ENCODE results near the gene STUM. TPM values are rescaled to one million over a fixed set of nuclear protein-coding genes. Genes with fewer than 3 reads are reported as not detected.

Gene STUM
- total RNA-seq, 1 experiment from 2014 or later, result 0.03 TPM

DNA sequence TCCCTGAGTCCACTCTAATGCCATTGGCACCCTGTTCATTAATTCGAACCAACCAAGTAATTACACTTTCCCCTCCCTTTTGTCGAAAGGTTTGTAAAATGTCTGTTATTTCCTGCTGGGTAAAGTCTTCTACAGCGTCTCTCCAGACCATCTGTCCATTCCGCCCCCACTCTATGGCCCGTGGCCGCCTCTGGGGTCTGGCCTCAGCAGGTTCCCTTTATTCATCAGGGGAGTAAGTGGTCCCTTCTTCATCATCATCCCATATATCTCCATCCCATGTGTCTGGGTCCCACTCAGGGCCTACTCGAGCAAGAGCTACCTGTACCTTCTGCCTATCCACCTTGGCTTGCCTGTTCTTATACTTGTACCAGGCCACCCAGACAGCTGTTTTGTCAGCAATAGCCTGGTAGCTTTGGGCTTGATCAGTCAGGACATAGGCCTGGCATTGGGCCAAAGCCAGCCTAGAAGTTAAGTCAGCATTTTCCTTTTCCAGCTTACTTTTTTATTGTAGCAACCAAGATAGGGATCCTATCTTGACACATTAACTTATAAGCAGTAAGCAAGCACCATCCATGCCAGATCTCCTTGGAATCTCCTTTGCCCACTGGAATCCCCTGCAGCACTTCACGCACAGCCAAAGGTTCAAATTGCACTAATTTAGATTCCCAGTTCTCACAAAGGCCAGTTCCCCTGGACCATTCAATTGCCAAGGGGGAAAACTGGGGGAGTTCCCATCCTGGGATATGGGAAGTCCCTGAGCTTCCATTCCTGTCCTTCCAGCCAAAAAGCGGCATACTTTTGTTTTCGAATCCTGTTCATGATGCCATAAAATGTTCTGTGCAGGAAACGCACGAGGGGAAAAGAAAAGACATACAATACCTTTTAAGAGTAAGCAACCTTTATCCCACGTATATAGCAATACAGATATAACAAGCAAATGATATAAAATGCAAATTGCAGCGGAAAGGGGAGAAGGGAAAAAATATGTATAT is 6.6 kb upstream of the STUM start:
- in situ Hi-C loops (cut with HindIII; ENCODE audit: low pct_unique_long_range_greater_than_20kb, low sequenced_read_pairs), result no loop called here
- H3K4me3 ChIP-seq (ENCODE audit: low read depth in 2 of 2, low read length in 2 of 2), result no peak overlapping the region
- peaks cover 6% of the 10 kb centered on the region for H3K27me3 ChIP-seq (ENCODE audit: control insufficient read depth, insufficient read depth, low read length)
- no peaks in the 10 kb centered on the region for H3K4me1 ChIP-seq (ENCODE audit: control insufficient read depth, insufficient read depth, low read length)
- ATAC-seq (no peak), DNase-seq (ENCODE audit: low read depth, low spot score) (no peak)
- CTCF ChIA-PET, result interaction anchor here (0.5 to 0.6 kb wide), 2 partner anchors 8 to 134 kb away, joined by 3 to 6 read pairs; partner anchors contain the start of gene PARP1
- POLR2A ChIA-PET, result no interaction called here
- TF ChIP-seq CTCF (IDR thresholded peaks at IDR 0.05), result no peak
- TF ChIP-seq TCF7L2 (IDR thresholded peaks at IDR 0.05; ENCODE audit: low read depth, low read length), result no peak
- no peak for TF ChIP-seq POLR2AphosphoS5 (IDR thresholded peaks at IDR 0.05; ENCODE audit: low read depth, low read length)
- TF ChIP-seq REST (IDR thresholded peaks at IDR 0.05; ENCODE audit: insufficient read depth in 1 of 2, low read depth in 2 of 2, low read length in 1 of 2), result no peak
- no peak for TF ChIP-seq SIN3A (IDR thresholded peaks at IDR 0.05; ENCODE audit: borderline replicate concordance, insufficient read depth, low read depth, low read length)
- no TSS peak for BruUV-seq (replicated peaks)
- intact Hi-C loops (cut with micrococcal nuclease; ENCODE audit: unreplicated experiment), result no loop called here
- no peak overlapping the region for H3K27ac ChIP-seq (ENCODE audit: low read length)
- no peaks in the 10 kb centered on the region for H3K36me3 ChIP-seq (ENCODE audit: control insufficient read depth, insufficient read depth, low read length)
- H3K9me3 ChIP-seq (ENCODE audit: control insufficient read depth, insufficient read depth, low read depth, low read length), result no peaks in the 10 kb centered on the region

- no TSS peak for BruUV-seq (replicated peaks)
- peaks cover 10% of the 10 kb centered on the region for H3K27me3 ChIP-seq (ENCODE audit: control insufficient read depth, insufficient read depth, low read length)
- H3K36me3 ChIP-seq (ENCODE audit: control insufficient read depth, insufficient read depth, low read length), result no peaks in the 10 kb centered on the region
- in situ Hi-C loops (cut with HindIII; ENCODE audit: low pct_unique_long_range_greater_than_20kb, low sequenced_read_pairs), result no loop called here
- H3K4me3 ChIP-seq (ENCODE audit: low read depth in 2 of 2, low read length in 2 of 2), result no peak overlapping the region
- H3K27ac ChIP-seq (ENCODE audit: low read length), result no peak overlapping the region
- ChIA-PET POLR2A (no interaction called here), CTCF (interaction anchor here (0.5 to 0.6 kb wide), 2 partner anchors 9 to 134 kb away, joined by 3 to 6 read pairs; partner anchors contain the start of gene PARP1)
- TF ChIP-seq SIN3A (IDR thresholded peaks at IDR 0.05; ENCODE audit: borderline replicate concordance, insufficient read depth, low read depth, low read length), result no peak
- no peak for TF ChIP-seq TCF7L2 (IDR thresholded peaks at IDR 0.05; ENCODE audit: low read depth, low read length)
- no peak for TF ChIP-seq CTCF (IDR thresholded peaks at IDR 0.05)
- TF ChIP-seq REST (IDR thresholded peaks at IDR 0.05; ENCODE audit: insufficient read depth in 1 of 2, low read depth in 2 of 2, low read length in 1 of 2), result no peak
- TF ChIP-seq POLR2AphosphoS5 (IDR thresholded peaks at IDR 0.05; ENCODE audit: low read depth, low read length), result no peak
- no peaks in the 10 kb centered on the region for H3K9me3 ChIP-seq (ENCODE audit: control insufficient read depth, insufficient read depth, low read depth, low read length)
- H3K4me1 ChIP-seq (ENCODE audit: control insufficient read depth, insufficient read depth, low read length), result peaks cover 1% of the 10 kb centered on the region
- intact Hi-C loops (cut with micrococcal nuclease; ENCODE audit: unreplicated experiment), result no loop called here
- DNase-seq (ENCODE audit: low read depth, low spot score) (no peak), ATAC-seq (no peak)
These were observed 5.9 kb upstream of the STUM start for GRCh38 chr1:226542623-226543103.

Data from Panc1 (cell line).